Endothelial cell of umbilical vein (primary cell): ENCODE measurements around the gene CPB1. TPM values are rescaled to one million over a fixed set of nuclear protein-coding genes. Genes with fewer than 3 reads are reported as not detected.

Experiments
- BruUV-seq: library from RNA; stranded (reverse); fragments of 400-500 nt; replicated peaks from 2 replicates; lab custom pipeline; 2021; lab: Mats Ljungman, UMichigan
- CTCF ChIA-PET: fragments of 300-600, 350-600 bp; sonication (Branson Sonifier 250); formaldehyde crosslinking; loops from one replicate; lab custom pipeline; 2021; ENCODE audit warnings: antibody characterized with exemption, inconsistent platforms; lab: Charles Lee
- POLR2A ChIA-PET: fragments of 300-600, 350-600 bp; sonication (Branson Sonifier 250); formaldehyde crosslinking; loops from one replicate; lab custom pipeline; 2021; ENCODE audit warnings: antibody characterized with exemption, inconsistent platforms; lab: Charles Lee
- DNase-seq: peaks from one replicate; pipeline ENCODE4 v3.0.0-alpha.2; 2011; ENCODE audit warnings: low read depth, low spot score
- FAIRE-seq: peaks from 2 replicates; lab custom pipeline; 2011; peaks lifted over from hg19 to GRCh38; lab: Jason Lieb, UNC
- H2AFZ ChIP-seq: 2 replicates; pipeline ENCODE4 v1.6.0; 2012; ENCODE audit warnings: low read depth, low read length, control low read depth, inconsistent platforms
- H3K27ac ChIP-seq: 2 replicates; pipeline ENCODE4 v1.5.1; 2011; ENCODE audit warnings: low read depth, mild to moderate bottlenecking, control low read depth, low read length, moderate library complexity; ENCODE audit not compliant: insufficient read depth
- H3K27me3 ChIP-seq, 2 experiments: 2 replicates each; pipeline versions ENCODE4 v1.6.0 to v1.6.1; 2011; ENCODE audit warnings: low read length in 2 of 2, mixed read lengths in 1 of 2; ENCODE audit not compliant: control insufficient read depth in 2 of 2, insufficient read depth in 2 of 2
- H3K36me3 ChIP-seq, 2 experiments: 2 replicates in 1 of 2; 3 replicates in 1 of 2; pipeline ENCODE4 v1.5.1; 2011; ENCODE audit warnings: low read length in 2 of 2, mild to moderate bottlenecking in 1 of 2, moderate library complexity in 1 of 2; ENCODE audit not compliant: control insufficient read depth in 2 of 2, insufficient read depth in 2 of 2; ENCODE audit errors: extremely low read depth in 1 of 2
- H3K4me1 ChIP-seq: 3 replicates; pipeline ENCODE4 v1.5.1; 2011; ENCODE audit warnings: mild to moderate bottlenecking, low read length; ENCODE audit not compliant: control insufficient read depth, insufficient read depth; ENCODE audit errors: extremely low read depth
- H3K4me2 ChIP-seq: 2 replicates; pipeline ENCODE4 v1.6.1; 2011; ENCODE audit warnings: low read length, control low read depth, mixed read lengths; ENCODE audit not compliant: insufficient read depth
- H3K4me3 ChIP-seq, 3 experiments: fragments of 200-600 bp in 1 of 3; sonication (generic), shearing (Covaris generic) in 1 of 3; replicated peaks in 1 of 3; 2 replicates each; pipeline ENCODE4 v1.5.1; 2011 to 2016; ENCODE audit warnings: control low read depth in 3 of 3, low read length in 3 of 3, mild to moderate bottlenecking in 2 of 3, inconsistent platforms in 1 of 3, low read depth in 1 of 3, moderate library complexity in 1 of 3; ENCODE audit not compliant: insufficient read depth in 1 of 3
- H3K79me2 ChIP-seq: 2 replicates; pipeline ENCODE4 v1.6.0; 2012; ENCODE audit warnings: low read length, inconsistent platforms; ENCODE audit not compliant: control insufficient read depth, insufficient read depth
- H3K9ac ChIP-seq: replicated peaks from 2 replicates; pipeline ENCODE3; 2011; ENCODE audit warnings: low read length, control low read depth; ENCODE audit not compliant: insufficient read depth; ENCODE audit errors: extremely low read depth
- H3K9me1 ChIP-seq: replicated peaks from 3 replicates; pipeline ENCODE4 v1.6.0; 2011; ENCODE audit warnings: mild to moderate bottlenecking, low read length; ENCODE audit not compliant: control insufficient read depth, insufficient read depth; ENCODE audit errors: extremely low read depth
- H3K9me3 ChIP-seq: replicated peaks from 2 replicates; pipeline ENCODE4 v1.5.1; 2012; ENCODE audit warnings: low read length, inconsistent platforms; ENCODE audit not compliant: control insufficient read depth, insufficient read depth
- H4K20me1 ChIP-seq: replicated peaks from 2 replicates; pipeline ENCODE3; 2011; ENCODE audit warnings: mild to moderate bottlenecking, low read length; ENCODE audit not compliant: control insufficient read depth, insufficient read depth; ENCODE audit errors: extremely low read depth
- EZH2 ChIP-seq: IDR thresholded peaks from 2 replicates; pipeline ENCODE4 v1.6.1; 2012; ENCODE audit warnings: borderline replicate concordance, low read depth, mild to moderate bottlenecking, moderate library complexity, low read length, inconsistent platforms; ENCODE audit not compliant: severe bottlenecking
- FOS ChIP-seq: IDR thresholded peaks from 2 replicates; pipeline ENCODE4 v1.6.1; 2011; ENCODE audit warnings: mild to moderate bottlenecking, low read length, moderate library complexity, borderline replicate concordance; ENCODE audit not compliant: insufficient read depth
- GATA2 ChIP-seq: IDR thresholded peaks from 2 replicates; pipeline ENCODE4 v1.7.0; 2011; ENCODE audit warnings: low read depth, mild to moderate bottlenecking, moderate library complexity, mixed read lengths, low read length; ENCODE audit not compliant: insufficient read length, insufficient read depth
- JUN ChIP-seq: IDR thresholded peaks from 2 replicates; pipeline ENCODE4 v1.6.1; 2011; ENCODE audit warnings: borderline replicate concordance, low read depth; ENCODE audit not compliant: insufficient read length, insufficient read depth
- MYC ChIP-seq: IDR thresholded peaks from one replicate; pipeline ENCODE4 v1.6.1; 2011; ENCODE audit warnings: mild to moderate bottlenecking, low read depth, low read length
- POLR2A ChIP-seq: IDR thresholded peaks from 2 replicates; pipeline ENCODE4 v1.6.1; 2012; ENCODE audit warnings: low read depth, mild to moderate bottlenecking, control low read depth, low read length
- POLR2AphosphoS5 ChIP-seq: IDR thresholded peaks from 2 replicates; pipeline ENCODE4 v1.6.1; 2012; ENCODE audit warnings: low read depth, mild to moderate bottlenecking, control low read depth, low read length, moderate library complexity; ENCODE audit not compliant: insufficient read depth
- dilution Hi-C: fragments of 300-500 bp; cut with MboI; formaldehyde crosslinking; loops from one replicate; pipeline ENCODE4 v1.15.0; 2019; ENCODE audit warnings: low sequenced_read_pairs; ENCODE audit not compliant: extremely low pct_ligation_motif_present
- intact Hi-C: fragments of 100-400 bp; cut with micrococcal nuclease; formaldehyde crosslinking; loops from one replicate; pipeline ENCODE4 v1.10.0; 2022
- polyA plus RNA-seq, 4 experiments: library from polyadenylated mRNA; depleted of rRNA in 3 of 4; stranded (reverse) in 3 of 4; unstranded in 1 of 4; fragments of >200 nt; gene quantifications; 2 replicates each; pipeline versions ENCODE4 v1.2.1 to v1.2.3, GENCODE V29; 2011 to 2012; ENCODE audit warnings: missing spikeins in 1 of 4
- total RNA-seq: library from RNA; stranded (reverse); gene quantifications from 2 replicates; pipeline ENCODE4 v1.2.3, GENCODE V29; 2021
- TF ChIP-seq, protein P1 (sequence below), 2 donors: IDR thresholded peaks; 1 replicate in 1 of 2; 2 replicates in 1 of 2; pipeline ENCODE4 v1.5.1; 2011; ENCODE audit warnings: low read length in 2 of 2, mild to moderate bottlenecking in 2 of 2, moderate library complexity in 2 of 2, control low read depth in 1 of 2, inconsistent platforms in 1 of 2, low read depth in 1 of 2; ENCODE audit not compliant: insufficient read depth in 1 of 2; ENCODE audit errors: extremely low read depth in 1 of 2
- TF ChIP-seq, protein P2 (sequence below): IDR thresholded peaks from 2 replicates; pipeline ENCODE4 v1.6.1; 2011; ENCODE audit not compliant: insufficient read depth, insufficient read length

CPB1 gene
- total and polyA plus RNA-seq, 2 donors (not counting 3 experiments of a cell fraction or from before 2014, with no cell fraction given) = not detected

DNA sequence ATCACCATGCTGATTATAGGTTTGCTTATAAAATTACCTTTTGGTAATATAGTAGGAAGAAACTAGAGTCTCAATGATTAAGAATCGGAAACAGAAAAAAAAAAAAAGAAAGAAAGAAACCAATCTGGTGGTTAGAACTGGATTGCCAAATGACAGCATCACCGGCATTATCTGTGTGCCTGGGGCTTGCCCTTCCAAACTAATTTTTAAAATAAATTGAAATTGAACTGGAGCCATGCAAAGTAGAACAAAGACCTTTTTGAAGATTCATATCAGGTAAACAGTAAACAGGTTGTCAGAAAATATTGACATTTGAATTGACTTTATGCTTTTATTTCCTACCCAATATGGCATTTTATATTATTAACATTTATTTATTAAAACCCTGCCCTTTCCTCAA lies 11.2 kb upstream of the CPB1 start:
- H3K9me3 ChIP-seq = no peaks in the 10 kb centered on the region
- no peak for DNase-seq
- no peaks in the 10 kb centered on the region for H3K79me2 ChIP-seq
- no peaks in the 10 kb centered on the region for H4K20me1 ChIP-seq
- dilution Hi-C loops = no loop called here
- intact Hi-C loops = no loop called here
- POLR2A ChIA-PET = no interaction called here
- no peaks in the 10 kb centered on the region for H3K9me1 ChIP-seq
- no peak for FAIRE-seq
- H3K4me2 ChIP-seq = no peak overlapping the region
- TF ChIP-seq MYC (no peak), FOS (no peak), GATA2 (no peak), POLR2AphosphoS5 (no peak), EZH2 (no peak), POLR2A (no peak), JUN (no peak)
- TF ChIP-seq, protein P1, sequence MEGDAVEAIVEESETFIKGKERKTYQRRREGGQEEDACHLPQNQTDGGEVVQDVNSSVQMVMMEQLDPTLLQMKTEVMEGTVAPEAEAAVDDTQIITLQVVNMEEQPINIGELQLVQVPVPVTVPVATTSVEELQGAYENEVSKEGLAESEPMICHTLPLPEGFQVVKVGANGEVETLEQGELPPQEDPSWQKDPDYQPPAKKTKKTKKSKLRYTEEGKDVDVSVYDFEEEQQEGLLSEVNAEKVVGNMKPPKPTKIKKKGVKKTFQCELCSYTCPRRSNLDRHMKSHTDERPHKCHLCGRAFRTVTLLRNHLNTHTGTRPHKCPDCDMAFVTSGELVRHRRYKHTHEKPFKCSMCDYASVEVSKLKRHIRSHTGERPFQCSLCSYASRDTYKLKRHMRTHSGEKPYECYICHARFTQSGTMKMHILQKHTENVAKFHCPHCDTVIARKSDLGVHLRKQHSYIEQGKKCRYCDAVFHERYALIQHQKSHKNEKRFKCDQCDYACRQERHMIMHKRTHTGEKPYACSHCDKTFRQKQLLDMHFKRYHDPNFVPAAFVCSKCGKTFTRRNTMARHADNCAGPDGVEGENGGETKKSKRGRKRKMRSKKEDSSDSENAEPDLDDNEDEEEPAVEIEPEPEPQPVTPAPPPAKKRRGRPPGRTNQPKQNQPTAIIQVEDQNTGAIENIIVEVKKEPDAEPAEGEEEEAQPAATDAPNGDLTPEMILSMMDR (IDR thresholded peaks at IDR 0.05; ENCODE audit: extremely low read depth in 1 of 2, insufficient read depth in 1 of 2, low read depth in 1 of 2, low read length in 2 of 2) = no peak
- TF ChIP-seq, protein P2, sequence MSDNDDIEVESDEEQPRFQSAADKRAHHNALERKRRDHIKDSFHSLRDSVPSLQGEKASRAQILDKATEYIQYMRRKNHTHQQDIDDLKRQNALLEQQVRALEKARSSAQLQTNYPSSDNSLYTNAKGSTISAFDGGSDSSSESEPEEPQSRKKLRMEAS = no peak
- H3K27me3 ChIP-seq = no peaks in the 10 kb centered on the region
- H3K4me3 ChIP-seq = no peak overlapping the region
- H3K36me3 ChIP-seq = no peaks in the 10 kb centered on the region
- CTCF ChIA-PET = no interaction called here
- BruUV-seq = no TSS peak
- no peaks in the 10 kb centered on the region for H3K4me1 ChIP-seq
- H3K9ac ChIP-seq = no peak overlapping the region
- H2AFZ ChIP-seq = no peak overlapping the region
- H3K27ac ChIP-seq = no peak overlapping the region
